Stimulated activated CD8-positive, alpha-beta memory T cell treated with anti-CD3 and anti-CD28 coated beads, Interleukin-15, amount 100 ng/mL, for 4 hours (primary cell): Measurements from ENCODE around the gene RMRP.

ENCODE experiments used
- DNase-seq, 2 donors: peaks; one replicate each; pipeline ENCODE4 v3.0.0-alpha.2; 2020; ENCODE audit warnings: low read depth in 2 of 2

The RMRP gene

GRCh38 chr9:35657546-35658136, at the start of gene RMRP:
RMRP (minus strand) TSS chr9:35658019.
- peak; percentile 85 to 94 for DNase-seq

DNA sequence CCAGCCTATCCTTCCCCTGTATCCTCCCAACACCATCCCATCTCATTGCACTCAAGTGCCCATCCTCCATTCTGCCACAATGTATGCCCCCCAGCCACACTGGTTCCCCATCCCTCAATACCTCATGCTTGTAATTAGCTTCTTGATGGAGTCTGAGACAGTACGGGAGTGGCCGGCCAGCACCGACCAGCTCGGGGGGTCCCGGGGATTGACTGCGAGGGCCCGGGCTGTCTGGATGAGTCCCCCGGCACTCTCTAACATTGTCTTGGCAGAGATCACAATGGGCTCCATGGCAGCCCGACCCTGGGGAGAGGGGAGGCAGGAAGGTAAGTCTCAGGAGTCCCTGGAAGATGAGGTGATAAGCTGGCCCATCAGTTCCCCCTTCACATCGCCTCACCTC, 49.1 kb upstream of the RMRP start:
- DNase-seq, result no peak

GRCh38 chr9:35705836-35706430, 48.1 kb upstream of the RMRP start:
- no peak for DNase-seq

DNA sequence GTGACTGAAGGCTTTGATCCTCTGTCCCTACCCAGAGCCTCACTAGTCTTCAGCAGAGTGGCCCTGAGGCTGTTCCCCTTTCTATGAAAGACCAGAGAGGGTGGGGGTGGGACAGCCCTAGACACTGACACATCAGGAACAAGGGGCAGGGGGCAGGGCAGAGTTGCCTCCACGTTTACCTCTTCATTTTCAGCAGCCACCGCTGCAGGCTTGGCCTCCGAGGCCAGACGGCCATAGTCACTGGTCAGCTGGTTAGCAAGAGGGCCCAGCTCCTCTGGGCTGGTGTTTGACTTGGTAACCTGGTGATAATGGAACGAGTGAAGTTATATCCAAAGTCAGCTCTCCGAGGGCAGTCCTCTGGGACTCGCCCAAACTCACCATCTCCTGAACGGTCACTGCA, 47.6 kb upstream of the RMRP start:
- DNase-seq, result no peak

- no peak for DNase-seq
These were observed 46.3 kb upstream of the RMRP start for GRCh38 chr9:35703906-35704672.

- DNase-seq, result no peak
These were observed 44.9 kb upstream of the RMRP start for GRCh38 chr9:35702696-35703095.

DNA sequence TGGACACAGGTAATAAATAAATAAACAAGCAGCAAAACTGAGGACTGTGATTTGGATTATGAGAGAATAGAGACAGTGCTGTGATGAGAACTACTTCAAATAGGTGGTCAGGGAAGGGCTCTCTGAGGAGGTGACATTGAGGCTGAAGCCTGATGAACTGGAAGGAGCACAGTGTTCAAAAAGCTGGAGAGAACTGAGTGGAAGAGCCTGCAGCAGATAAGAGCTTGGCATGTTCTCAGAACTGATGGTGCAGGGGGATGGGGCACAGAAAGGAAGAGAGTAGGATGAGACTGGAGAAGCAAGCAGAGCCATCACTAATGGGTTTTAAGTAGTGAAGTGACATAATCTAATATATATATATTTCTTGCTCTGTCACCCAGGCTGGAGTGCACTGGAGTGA, 43.1 kb upstream of the RMRP start:
- DNase-seq, result no peak

DNA sequence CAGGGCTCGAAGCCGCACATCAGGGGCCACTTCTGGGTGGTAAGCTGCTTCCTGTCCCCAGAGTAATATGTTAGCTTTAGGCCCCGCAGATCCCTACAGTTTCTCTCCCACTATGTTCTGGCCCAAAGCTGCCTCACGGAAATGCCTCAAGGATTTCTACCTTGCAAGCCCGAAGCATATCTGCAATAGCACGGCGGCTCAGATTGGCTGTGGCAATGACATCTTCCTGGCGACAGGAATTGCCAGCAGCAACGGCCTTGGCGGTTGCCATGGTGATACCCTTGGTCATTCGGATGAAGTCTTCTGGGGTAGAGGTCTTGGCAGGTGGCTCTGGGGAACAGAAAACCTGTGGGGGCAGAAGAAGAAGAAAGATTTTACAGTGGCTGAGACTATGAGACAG, 42.2 kb upstream of the RMRP start:
- DNase-seq, result no peak

- DNase-seq, result no peak
These were observed 40.4 kb upstream of the RMRP start for GRCh38 chr9:35698231-35698630.

- no peak for DNase-seq
These were observed 39.7 kb upstream of the RMRP start for GRCh38 chr9:35697486-35697885.

- DNase-seq, result peak in 1 of 2 donors; percentile 33
These were observed 38.8 kb upstream of the RMRP start for GRCh38 chr9:35696520-35697215.

DNA sequence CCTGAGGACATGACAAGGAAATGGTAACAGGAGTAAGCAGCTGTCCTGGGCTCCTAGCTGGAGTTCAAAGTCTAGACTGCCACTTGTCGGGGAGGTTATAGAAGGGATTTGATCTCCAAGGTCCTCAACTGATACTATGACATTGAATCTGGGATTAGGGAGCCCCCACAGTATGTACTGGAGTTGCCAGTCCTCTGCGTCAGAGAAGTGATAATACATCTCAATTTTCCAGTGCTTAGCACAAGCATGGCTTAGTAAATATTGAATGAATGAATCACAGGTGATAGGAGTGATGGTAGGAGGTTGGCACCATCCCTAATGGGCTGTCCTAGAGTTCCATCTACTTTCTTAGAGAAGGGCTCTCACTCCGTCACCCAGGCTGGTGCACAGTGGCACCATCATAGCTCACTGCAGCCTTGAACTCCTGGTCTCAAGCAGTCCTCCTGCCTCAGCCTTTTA, 38.2 kb upstream of the RMRP start:
- DNase-seq, result no peak

DNA sequence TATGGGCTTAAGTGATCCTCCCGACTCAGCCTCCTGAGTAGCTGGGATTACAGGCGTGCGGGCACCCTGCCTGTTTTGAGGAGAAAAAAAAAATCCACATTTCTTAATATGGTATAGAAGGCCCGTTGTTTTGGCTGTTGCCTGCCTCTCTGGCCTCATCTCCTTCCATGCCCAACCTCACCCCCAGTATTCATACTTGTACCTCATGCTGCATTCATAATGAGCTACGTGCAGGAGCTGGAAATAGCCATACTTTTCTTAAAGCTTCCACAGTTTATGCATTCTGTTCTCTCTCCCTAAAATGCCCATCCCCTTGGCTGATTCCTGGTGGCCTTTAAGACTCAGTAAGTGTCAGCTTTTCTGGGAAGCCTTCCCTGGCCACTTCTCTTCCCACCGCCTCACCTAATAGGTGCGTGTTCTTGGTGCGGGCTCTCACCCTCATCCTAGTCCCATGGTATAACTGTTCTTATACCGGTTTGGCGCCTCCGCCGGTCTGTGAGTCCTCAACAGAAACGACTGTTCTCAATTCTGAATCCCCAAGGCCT, 34.0 kb upstream of the RMRP start:
- DNase-seq, result no peak

DNA sequence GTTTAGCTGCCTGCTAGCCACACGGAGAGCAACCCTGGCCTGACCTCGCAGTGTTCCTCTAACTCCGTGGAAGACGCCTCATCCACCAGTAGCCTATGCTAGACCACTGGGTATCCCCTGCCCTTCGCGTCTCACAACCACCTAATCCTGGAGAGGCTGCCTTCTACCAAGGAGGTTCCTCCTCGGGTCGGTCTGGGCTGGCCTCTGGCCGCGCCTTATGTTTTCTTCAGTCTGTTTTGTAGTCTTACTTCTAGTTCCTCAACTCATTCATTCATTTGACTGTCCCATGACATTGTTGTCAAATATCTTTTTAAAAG, 33.5 kb upstream of the RMRP start:
- no peak for DNase-seq

- no peak for DNase-seq
These were observed 33.0 kb upstream of the RMRP start for GRCh38 chr9:35690614-35691333.

GRCh38 chr9:35690294-35690613, 32.4 kb upstream of the RMRP start:
- DNase-seq, result no peak

- no peak for DNase-seq
These were observed 31.9 kb upstream of the RMRP start, which contains the start of gene TPM2 for GRCh38 chr9:35689542-35690293. TPM2 (minus strand) TSS chr9:35689925; CDS start chr9:35689817, 108 bp downstream.

DNA sequence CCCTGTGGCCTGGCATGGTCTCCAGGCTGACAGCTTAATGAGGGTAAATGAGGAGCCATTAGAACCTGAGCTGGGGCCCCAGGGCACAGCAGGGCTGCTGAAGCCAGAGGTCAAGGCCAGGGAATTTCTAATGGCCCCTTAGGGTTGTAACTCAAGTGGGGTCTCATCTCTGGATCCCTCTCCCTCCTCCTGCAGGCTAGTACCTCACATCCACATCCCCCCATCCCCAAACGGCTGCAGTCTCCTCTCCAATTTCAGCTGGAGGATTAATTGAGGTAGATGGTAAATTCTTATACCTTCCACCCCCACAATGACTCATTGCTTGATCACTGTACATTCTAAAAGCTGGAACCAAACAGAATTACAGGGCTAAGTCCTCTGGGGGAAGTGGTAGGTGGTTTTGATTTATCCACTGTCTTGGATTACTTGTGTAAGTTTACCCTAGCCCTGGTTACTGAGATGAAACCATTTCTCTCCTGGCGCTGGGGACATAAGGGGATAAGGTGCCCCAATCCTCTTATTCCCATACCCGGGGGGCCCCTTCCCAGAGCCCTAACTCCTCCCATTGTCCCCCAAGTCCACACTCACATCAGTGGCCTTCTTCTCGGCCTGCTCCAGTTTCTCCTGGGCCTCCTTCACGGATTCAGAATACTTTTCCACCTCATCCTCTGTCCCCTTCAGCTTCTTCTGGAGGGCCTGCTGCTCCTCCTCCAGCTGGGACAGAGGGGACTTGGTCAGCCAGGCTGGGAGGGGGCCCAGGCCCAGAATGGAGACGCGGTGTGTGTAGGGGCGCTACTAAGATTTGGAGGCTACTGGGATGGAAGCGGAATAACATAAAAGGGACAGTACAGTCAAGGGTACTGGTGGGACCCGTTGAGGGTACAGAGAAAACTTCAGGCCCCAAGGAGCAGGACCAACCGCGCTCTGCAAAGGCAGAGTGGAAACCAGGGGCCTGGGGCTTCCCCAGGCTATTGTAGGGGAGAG, 31.0 kb upstream of the RMRP start:
- DNase-seq, result no peak

DNA sequence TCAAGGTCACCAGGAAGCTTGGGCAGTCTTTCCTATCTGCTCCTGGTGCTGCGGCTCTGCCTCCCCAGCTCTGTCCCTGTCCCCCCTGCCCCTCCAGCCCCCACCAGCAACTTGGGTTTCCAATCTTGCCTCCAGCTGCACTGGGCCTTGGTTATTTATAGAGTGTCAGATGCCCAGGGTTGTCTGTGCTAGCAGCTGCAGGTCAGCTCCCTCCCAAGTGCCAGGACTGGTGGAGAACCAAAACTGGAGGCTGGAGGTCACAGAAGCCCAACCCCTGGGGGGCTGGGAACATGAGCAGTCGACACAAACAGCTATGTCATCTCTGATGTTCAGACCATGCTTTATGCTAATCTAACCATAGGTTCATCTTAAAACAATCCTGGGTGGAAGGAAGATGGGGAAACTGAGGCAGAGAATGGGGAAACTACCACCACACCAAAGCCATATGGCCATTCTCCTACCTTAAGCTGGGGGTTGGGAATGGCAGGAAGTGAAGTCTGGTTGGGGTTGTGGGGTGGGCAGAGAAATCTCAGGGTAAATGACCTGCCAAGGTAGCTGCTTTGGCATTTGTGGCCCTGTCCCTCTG, 30.2 kb upstream of the RMRP start:
- no peak for DNase-seq
